ENCODE data around the gene CCDC7. TPM values are rescaled to one million over a fixed set of nuclear protein-coding genes. Genes with fewer than 3 reads are reported as not detected.
"Not testable (repeated sequence)": the region's sequence is repeated elsewhere in the genome, so short reads cannot be mapped to it uniquely, and the experiment has no call there.

Gene CCDC7
- total RNA-seq, 1 experiment from 2014 or later = 6.0 TPM

DNA sequence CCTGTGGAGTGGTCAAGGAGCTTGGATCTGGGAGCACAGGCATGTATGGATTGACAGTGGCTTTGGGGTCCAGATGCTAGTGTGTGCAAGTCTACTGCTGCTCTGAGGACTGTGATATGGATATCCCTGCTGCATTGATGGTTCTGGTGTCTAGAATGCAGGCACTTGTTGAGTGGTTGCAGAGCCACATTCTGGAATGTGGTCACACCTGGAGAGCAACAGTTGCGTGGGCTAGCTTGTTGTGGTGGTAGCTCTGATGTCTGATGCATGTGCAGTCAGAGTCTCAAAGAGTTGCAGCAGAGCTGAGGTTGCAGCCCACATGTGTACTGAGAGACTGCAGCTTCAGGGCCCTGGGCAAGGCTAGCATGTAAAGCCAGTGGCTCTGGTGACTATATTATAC is 43.2 kb downstream of the CCDC7 start:
- Histone ChIP-seq H3K27me3 (ENCODE audit: control insufficient read depth, insufficient read depth, low read length) (no peaks in the 10 kb centered on the region), H3K4me3 (ENCODE audit: low read depth in 2 of 2, low read length in 2 of 2) (no peak overlapping the region), H3K9me3 (ENCODE audit: control insufficient read depth, insufficient read depth, low read depth, low read length) (no peaks in the 10 kb centered on the region), H3K4me1 (ENCODE audit: control insufficient read depth, insufficient read depth, low read length) (no peaks in the 10 kb centered on the region), H3K36me3 (ENCODE audit: control insufficient read depth, insufficient read depth, low read length) (no peaks in the 10 kb centered on the region), H3K27ac (ENCODE audit: low read length) (no peak overlapping the region)
- in situ Hi-C loops (cut with HindIII; ENCODE audit: low pct_unique_long_range_greater_than_20kb, low sequenced_read_pairs) (no loop called here), intact Hi-C loops (cut with micrococcal nuclease; ENCODE audit: unreplicated experiment) (no loop called here)
- POLR2A ChIA-PET = no interaction called here
- CTCF ChIA-PET = no interaction called here
- ATAC-seq (no peak), DNase-seq (ENCODE audit: low read depth, low spot score) (no peak)
- TF ChIP-seq TCF7L2 (IDR thresholded peaks at IDR 0.05; ENCODE audit: low read depth, low read length) (no peak), REST (IDR thresholded peaks at IDR 0.05; ENCODE audit: insufficient read depth in 1 of 2, low read depth in 2 of 2, low read length in 1 of 2) (no peak), POLR2AphosphoS5 (IDR thresholded peaks at IDR 0.05; ENCODE audit: low read depth, low read length) (no peak), SIN3A (IDR thresholded peaks at IDR 0.05; ENCODE audit: borderline replicate concordance, insufficient read depth, low read depth, low read length) (no peak)
- TF ChIP-seq, protein P1, sequence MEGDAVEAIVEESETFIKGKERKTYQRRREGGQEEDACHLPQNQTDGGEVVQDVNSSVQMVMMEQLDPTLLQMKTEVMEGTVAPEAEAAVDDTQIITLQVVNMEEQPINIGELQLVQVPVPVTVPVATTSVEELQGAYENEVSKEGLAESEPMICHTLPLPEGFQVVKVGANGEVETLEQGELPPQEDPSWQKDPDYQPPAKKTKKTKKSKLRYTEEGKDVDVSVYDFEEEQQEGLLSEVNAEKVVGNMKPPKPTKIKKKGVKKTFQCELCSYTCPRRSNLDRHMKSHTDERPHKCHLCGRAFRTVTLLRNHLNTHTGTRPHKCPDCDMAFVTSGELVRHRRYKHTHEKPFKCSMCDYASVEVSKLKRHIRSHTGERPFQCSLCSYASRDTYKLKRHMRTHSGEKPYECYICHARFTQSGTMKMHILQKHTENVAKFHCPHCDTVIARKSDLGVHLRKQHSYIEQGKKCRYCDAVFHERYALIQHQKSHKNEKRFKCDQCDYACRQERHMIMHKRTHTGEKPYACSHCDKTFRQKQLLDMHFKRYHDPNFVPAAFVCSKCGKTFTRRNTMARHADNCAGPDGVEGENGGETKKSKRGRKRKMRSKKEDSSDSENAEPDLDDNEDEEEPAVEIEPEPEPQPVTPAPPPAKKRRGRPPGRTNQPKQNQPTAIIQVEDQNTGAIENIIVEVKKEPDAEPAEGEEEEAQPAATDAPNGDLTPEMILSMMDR (IDR thresholded peaks at IDR 0.05) = no peak
- no TSS peak for BruUV-seq (replicated peaks)

DNA sequence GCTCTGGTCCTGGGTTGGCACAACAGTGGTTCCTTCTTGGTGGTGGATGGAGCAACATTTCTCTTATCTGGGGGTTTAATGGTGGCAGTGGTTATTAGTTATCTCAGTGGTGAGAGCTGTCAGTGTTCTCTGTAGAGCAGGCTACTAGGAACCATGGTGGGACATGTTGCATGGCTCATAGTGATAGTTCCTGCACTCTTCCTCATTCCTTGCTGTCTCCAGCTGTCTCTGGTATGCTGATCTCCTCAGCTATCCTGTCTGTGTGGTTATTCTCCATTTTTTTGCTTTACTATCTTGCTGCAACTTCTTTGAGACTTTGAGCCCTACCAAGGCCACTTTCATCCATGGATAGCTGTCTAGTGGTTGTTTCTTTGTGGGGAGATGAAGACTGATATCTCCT is 44.0 kb downstream of the CCDC7 start:
- Histone ChIP-seq H3K4me3 (ENCODE audit: low read depth in 2 of 2, low read length in 2 of 2) (no peak overlapping the region), H3K4me1 (ENCODE audit: control insufficient read depth, insufficient read depth, low read length) (no peaks in the 10 kb centered on the region), H3K9me3 (ENCODE audit: control insufficient read depth, insufficient read depth, low read depth, low read length) (no peaks in the 10 kb centered on the region), H3K27ac (ENCODE audit: low read length) (no peak overlapping the region), H3K27me3 (ENCODE audit: control insufficient read depth, insufficient read depth, low read length) (no peaks in the 10 kb centered on the region), H3K36me3 (ENCODE audit: control insufficient read depth, insufficient read depth, low read length) (no peaks in the 10 kb centered on the region)
- BruUV-seq (replicated peaks) = no TSS peak
- intact Hi-C loops (cut with micrococcal nuclease; ENCODE audit: unreplicated experiment) = no loop called here
- DNase-seq (ENCODE audit: low read depth, low spot score) (no peak), ATAC-seq (no peak)
- in situ Hi-C loops (cut with HindIII; ENCODE audit: low pct_unique_long_range_greater_than_20kb, low sequenced_read_pairs) = no loop called here
- no peak for TF ChIP-seq SIN3A (IDR thresholded peaks at IDR 0.05; ENCODE audit: borderline replicate concordance, insufficient read depth, low read depth, low read length)
- ChIA-PET POLR2A (no interaction called here), CTCF (no interaction called here)

- in situ Hi-C loops (cut with HindIII; ENCODE audit: low pct_unique_long_range_greater_than_20kb, low sequenced_read_pairs); intact Hi-C loops (cut with micrococcal nuclease; ENCODE audit: unreplicated experiment); POLR2A ChIA-PET; DNase-seq (ENCODE audit: low read depth, low spot score); H3K27ac ChIP-seq (ENCODE audit: low read length); H3K4me3 ChIP-seq (ENCODE audit: low read depth in 2 of 2, low read length in 2 of 2); H3K36me3 ChIP-seq (ENCODE audit: control insufficient read depth, insufficient read depth, low read length); H3K4me1 ChIP-seq (ENCODE audit: control insufficient read depth, insufficient read depth, low read length); ATAC-seq; BruUV-seq (replicated peaks); H3K27me3 ChIP-seq (ENCODE audit: control insufficient read depth, insufficient read depth, low read length); CTCF ChIA-PET; H3K9me3 ChIP-seq (ENCODE audit: control insufficient read depth, insufficient read depth, low read depth, low read length): not testable (repeated sequence)
These were observed 48.6 kb downstream of the CCDC7 start for GRCh38 chr10:32494562-32494961.

DNA sequence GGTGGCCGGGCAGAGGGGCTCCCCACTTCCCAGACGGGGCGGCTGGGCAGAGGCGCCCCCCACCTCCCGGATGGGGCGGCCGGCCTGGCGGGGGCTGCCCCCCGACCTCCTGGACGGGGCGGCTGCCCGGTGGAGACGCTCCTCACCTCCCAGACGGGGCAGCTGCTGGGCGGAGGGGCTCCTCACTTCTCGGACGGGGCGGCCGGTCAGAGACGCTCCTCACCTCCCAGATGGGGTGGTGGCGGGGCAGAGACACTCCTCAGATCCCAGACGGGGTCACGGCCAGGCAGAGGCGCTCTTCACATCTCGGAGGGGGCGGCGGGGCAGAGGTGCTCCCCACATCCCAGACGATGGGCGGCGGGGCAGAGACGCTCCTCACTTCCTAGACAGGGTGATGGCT is 54.2 kb downstream of the CCDC7 start:
- H3K4me3 ChIP-seq (ENCODE audit: low read depth in 2 of 2, low read length in 2 of 2); BruUV-seq (replicated peaks); intact Hi-C loops (cut with micrococcal nuclease; ENCODE audit: unreplicated experiment); H3K9me3 ChIP-seq (ENCODE audit: control insufficient read depth, insufficient read depth, low read depth, low read length); POLR2A ChIA-PET; in situ Hi-C loops (cut with HindIII; ENCODE audit: low pct_unique_long_range_greater_than_20kb, low sequenced_read_pairs); H3K4me1 ChIP-seq (ENCODE audit: control insufficient read depth, insufficient read depth, low read length); H3K27me3 ChIP-seq (ENCODE audit: control insufficient read depth, insufficient read depth, low read length); H3K36me3 ChIP-seq (ENCODE audit: control insufficient read depth, insufficient read depth, low read length); CTCF ChIA-PET; ATAC-seq; H3K27ac ChIP-seq (ENCODE audit: low read length); DNase-seq (ENCODE audit: low read depth, low spot score): not testable (repeated sequence)
